RPMI8226 (cell line): Measurements from ENCODE around the gene TRAM2.

ENCODE experiments used
- DNase-seq: peaks from one replicate; pipeline ENCODE4 v3.0.0-alpha.2; 2015

Gene TRAM2

GRCh38 chr6:52566201-52566600 lies 10.7 kb downstream of the TRAM2 start:
- no peak for DNase-seq

DNA sequence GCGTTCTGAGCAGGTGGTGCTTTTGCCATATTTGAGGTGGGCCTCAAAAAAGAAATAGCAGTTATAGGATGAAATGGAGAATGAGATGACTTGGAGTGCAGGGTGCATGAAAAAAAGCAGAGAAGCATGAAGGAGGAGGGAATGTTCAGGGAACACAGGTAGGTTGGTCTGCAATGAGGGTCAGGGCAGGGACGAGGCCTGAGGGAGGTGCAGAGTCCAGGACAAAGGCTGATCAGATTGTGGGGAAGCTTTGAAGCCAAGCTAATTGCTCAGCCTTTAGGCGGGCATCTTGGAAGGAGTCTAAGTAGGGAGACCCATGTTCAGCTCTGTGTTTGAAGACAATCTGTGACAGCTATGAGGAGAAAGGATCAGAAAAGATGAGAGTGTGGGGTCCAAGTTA lies 12.0 kb downstream of the TRAM2 start:
- DNase-seq = no peak

DNA sequence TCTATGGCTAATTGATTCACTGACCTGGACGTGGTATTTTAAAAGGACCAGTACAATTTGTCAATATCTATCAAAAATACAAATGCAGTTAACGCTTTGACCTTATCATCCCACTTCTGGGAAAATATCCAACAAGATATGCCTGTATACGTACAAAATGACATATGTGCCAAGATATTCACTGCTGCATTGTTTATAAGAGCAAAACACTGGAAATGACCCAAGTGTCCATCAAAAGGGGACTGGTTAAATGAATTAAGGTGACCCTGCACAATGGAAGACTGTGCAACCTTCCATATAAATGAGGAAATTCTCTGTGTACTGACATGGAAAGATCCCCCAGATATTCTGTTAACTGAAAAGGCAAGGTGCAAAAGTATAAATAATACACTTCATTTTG lies 13.9 kb downstream of the TRAM2 start:
- no peak for DNase-seq

DNA sequence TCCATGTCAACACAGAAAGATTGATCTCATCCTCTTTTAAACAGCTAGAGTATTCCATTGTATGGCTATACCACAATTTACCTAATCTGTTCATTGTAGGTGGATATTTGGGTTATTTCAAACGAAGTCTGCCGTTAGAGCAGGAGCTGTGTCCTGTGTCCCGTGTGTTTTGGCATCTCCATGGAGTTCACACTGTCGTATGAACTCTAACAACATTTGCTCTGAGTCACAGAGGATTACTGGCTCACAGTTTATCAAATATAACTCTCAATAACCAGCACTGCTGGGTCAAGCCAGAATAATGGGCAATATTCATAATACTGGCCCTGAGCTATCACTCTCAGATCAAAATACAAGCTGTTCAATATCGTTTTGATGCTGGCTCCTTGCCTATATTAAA lies 16.4 kb downstream of the TRAM2 start:
- DNase-seq = no peak

DNA sequence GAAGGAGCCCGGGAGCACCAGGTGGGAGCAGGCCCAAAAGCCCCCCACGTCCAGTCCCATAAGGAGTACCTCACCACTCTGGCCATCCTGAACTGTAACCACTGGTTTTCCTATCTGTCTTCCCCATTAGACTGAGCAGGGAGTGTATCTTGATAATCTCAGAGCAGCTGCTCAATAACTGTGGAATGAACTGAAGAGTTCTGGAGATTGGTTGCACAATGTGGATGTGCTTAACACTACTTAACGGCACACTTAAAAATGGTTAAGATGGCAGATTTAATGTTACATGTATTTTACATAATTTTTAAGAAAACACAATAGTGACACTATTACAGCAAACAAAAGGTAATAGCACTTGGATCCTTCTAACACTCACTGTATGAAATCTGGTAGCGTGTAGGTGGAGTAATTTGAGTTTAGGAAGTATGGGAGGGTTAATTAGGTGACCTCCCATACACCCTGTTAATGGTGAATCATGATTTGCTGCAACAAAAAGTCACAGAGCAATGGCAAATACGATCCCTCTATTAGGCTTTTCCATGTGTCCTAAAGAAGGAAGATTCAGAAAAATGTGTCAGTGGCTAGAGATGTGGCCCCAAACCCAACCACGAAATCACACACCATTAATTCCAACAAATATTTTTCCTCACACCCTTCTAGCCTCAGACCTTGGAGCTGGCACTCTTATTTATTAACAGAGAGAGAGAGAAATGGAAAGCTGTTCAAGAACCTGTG lies 18.4 kb downstream of the TRAM2 start:
- no peak for DNase-seq

DNA sequence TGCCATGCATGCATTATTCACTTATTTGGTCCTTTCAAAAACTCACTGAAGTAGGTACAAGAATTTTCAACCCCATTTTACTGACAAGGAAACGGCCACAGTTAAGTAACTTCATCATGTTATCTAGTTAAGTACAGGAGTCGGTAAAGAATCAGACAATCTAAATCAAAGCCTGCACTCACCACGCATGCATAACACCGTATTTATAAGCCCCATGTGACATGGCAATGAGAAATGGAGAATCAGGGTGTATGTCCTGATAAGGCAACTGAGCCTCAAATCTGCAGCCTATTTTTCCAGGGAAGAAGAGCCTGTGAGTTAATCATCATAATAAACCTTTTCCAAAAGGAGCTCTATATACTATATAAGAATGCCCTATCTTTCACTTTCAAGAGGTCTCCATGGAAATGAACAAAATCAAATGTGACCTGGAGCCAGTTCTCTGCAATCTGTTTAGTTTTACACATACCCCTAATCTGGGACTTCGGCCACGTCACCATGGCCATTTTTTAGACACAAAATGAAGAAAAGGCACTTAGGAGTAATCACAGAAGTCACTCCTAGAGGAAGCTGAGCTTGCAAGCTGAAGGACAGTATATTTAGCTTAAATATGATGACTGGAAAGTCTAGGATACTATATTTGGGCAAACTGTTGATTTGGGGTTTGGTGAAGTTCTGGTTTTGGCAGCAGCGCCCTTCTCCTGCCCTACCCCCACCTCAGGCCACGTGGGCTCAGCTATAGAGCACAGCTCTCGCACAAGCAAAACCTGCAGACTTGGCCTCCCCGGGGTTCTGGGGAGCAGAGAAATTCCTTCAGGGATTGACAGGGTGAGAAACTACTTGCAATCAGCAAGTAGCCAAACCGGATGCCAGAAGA lies 19.2 kb downstream of the TRAM2 start:
- peak; percentile 92 for DNase-seq

DNA sequence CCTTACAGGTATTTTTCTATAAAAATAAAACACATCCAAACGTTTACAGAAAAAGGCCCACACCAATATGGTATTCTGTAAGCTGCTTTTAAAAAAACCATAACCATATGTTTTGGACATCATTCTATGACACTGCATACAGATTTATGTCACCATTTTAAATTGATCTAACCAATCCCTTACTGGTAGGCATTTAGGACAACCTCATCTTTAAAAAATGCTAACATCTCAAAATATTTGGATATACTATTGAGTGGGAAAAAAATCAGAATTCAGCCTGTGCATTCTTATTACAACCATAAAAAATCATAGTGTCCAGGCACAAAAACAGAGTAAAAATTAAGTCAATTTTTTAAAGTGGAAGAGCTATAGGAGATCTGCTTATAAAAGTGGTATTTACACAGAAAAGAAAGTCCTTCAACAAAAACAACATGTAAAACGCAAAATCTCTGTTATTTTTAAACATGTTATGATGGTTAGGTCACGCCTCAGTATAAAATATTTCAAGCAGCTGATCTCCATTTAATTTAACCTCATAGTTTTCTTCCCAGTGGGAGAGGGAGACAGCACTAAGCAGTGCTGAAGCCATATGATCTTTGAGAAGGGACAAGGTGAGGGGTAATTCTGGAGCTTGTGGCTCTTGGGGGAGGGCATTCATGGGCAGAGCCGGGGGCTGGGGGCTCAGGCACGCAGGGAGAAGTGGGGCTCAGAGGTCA lies 21.2 kb downstream of the TRAM2 start:
- DNase-seq = no peak

DNA sequence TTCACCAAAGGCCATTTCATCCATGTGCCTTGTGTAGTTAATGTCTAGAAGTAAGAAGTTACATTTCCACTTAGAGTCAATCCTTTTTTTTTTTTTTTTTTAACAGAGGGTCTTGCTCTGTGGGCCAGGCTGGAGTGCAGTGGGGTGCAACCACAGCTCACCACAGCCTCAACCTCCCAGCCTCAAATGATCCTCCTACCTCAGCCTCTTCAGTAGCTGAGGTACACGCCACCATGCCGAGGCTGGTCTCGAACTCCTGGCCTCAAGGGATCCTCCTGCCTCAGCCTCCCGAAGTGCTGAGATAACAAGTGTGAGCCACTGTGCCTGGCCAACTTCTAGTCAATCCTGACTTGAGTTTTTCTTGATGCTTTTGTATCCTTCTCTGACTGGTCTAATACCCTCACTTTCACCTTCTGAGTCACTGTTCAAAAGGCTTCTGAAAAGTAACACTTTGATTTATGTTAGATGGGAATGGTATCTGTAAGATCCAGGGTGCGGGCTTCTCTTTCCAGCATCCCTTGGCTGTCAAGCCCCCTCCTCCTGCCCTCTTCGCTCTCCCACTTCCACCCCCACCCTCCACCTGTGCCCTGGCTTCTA lies 22.1 kb downstream of the TRAM2 start:
- DNase-seq = no peak

DNA sequence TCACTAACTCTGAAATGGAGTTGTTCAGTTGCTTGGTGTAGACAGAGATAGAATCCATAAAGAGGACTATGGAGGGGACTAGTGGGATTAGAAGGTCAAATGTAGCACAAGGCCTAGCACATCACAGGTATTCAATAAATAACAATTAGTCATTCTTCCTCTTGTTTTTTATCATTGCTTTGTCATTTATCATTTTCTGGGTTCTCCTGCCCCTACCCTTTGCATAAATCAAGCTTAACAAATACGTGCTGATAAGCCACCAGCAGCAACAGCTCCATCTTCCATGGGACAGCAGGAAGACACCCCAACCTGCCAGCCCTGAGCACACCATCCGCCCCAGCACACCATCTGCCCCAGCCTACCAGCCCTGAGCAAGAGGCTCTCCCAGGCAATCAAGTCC lies 23.1 kb downstream of the TRAM2 start:
- DNase-seq = no peak

DNA sequence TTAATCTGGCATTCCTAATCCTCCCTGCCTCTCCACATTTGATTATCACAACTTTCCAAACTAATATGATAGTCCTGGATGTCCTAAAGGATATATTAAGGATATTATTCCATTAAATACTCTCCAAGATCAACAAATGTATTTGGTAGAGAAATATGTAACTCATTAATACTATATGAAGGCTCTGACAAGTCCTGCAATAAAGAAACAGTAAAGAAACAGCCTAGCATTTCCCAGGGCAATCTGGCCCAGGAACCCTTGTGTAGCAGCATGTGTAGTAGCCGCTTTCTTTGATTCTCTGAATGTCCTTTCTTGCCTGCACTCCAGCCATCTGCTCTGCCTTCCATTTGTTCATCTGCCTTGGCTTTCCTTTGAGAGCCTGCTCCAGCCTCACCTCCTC lies 23.7 kb downstream of the TRAM2 start:
- DNase-seq = no peak

DNA sequence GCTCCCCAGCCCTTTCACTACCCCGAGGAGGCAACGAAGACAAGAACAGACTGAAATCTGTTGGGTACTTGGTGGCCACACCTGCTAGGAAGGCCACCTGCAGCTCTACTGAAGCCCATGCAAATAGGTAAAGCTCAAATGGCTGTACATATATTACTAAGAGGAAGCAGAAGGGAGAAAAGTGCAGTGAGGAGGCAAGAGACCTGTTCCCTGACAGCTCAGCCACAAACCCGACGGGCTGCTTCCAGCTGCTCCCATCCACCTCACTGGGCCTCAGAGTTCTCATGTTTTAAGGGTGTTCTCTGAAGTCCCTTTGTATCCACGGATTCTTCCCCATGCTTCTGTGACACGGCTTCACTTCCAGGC lies 24.6 kb downstream of the TRAM2 start:
- DNase-seq = peak; percentile 84

DNA sequence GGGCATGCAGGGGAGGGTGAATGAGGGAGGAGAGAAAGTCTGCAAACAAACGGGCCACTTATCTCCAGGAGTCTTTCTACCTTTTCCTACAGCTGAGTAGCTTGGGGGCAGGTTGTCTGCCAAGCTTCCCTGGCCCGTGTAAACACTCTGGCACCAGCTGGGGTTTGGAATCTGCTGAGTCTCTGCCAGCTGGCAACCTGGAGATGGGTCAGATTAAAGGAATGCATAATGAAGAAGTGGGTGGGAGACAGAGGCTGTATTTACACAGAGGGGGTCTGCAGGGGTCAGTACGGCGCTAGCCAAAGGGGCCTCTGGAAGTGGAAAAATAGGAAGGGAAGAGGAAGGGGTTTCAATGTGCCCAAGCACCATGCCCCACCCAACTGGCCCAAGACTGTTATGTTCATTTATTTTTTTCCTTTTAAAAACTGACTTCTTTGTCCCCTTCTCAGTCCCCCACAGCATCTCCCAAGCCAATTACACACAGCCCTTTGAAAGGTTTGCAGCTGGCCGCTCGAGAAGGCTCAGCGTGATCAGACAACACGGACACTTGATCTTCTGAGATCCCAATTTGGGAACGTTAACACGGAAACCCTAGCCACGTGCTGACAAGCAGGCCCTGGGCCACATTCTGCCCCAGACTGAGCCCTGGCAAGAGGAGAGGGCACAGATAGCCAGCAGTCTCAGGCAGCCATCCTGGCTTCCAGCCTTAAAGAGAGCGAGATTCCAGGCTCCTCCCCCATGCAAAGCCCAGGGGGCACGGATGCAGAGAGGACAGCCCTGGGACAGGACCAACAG lies 25.2 kb downstream of the TRAM2 start:
- peak; percentile 54 for DNase-seq

DNA sequence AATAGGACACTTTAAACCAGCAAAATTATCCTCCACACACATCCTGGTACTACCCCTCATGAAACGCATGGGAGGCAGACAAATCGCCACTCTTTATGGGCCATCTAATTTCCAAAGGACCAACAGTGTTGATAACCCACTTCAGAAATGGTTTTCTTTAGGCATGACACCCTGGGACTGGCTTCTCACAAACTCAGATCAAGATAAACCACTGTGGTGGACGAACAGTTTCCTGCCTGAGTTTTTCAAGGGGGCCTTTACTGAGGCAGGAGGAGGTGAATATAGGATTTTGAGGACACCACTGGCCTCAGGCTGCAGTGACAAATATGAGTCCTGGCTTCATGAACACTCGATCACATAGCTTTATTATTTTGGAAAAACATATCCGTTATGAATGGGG lies 26.0 kb downstream of the TRAM2 start:
- no peak for DNase-seq

DNA sequence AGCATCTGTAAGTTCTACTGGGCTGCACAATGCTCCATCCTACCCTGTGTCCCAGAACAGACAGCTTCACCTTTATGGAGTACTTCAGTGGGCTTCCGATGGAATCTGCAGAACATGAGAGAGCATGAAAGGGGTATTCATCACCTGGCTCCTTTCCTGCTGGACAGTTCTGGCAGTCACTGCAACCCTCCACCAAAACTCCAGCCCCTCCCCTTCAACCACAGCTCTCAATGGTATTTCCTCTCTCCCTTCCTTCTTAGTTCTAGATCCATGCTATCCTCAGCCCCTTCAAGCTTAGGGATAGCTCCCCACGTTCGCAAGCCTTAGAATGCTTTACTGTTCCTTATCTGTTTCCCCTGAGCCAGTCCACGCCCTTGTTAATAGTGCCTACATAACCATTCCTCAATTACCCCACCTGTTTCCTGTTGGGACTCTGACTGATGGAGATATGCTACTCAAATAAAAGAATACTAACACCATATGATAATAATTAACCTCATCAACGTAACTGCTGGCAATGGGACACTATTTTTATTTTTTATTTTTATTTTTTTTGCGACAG lies 26.8 kb downstream of the TRAM2 start:
- DNase-seq = no peak

GRCh38 chr6:52549428-52549827 lies 27.4 kb downstream of the TRAM2 start:
- DNase-seq = no peak

DNA sequence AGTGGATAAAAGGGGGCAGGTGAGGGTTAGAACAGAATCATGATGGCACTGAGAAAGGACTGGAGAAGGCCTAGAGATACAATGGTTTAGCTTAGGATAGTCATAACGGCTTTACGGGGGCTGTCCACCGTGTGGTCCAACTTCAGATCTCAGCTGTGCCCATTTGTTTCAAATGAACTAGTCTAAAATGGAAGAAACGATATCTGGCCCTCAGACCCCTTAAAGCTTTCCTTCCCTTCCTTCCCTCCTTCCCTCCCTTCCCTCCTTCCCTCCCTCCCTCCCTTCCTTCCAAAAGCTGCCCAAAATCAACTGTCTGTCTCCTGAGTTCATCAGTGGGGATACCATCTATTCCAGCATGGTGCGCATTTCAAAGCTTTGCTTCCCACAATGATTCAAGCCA lies 27.9 kb downstream of the TRAM2 start:
- DNase-seq = no peak

DNA sequence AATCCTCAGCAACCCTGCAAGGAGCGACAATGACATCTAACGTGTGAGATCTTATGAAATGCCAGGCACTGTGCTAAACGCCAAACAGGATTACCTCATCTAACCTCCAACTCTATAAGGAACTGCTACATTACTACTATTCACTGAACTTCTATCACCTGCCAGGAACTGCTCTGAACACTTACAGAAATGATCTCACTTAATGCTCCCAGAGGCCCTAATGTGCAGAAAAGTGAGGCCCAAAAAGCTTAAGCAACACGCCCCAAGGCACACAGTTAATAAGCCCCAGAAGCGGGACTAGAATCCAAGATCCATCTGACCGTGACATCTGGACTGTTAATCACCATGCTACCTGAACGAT lies 28.5 kb downstream of the TRAM2 start:
- no peak for DNase-seq

DNA sequence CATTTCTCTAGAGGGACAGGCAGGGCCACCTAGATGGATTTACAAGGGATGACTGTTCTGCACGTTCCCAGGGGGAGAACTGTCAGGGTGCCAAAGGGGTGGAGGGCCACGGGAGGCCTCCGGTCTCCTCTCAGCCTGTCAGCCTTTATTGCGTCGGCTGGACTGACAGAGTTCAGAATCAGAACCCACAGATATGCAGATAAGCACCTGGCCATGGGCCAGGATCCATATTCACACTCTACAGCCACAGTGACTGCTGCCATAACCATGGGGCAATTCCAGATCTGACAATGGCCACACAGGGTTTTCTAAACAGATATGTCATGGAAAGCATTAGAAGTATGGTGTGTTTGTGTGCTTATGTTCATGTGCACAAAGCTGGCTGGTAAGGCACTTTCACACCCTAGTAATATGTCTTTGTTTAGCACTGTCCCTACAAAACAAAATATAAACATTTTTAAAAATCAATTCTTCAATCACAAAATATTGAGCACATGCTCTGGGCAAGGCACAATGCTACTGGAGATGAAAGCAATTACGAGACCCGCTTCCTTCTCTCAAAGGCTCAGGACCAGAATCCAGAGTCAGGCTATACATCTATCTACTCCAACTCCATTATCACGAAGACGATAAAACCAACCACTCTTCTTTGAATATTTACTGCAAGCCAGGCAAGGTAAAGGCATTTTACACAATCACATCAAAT lies 29.1 kb downstream of the TRAM2 start:
- peak; percentile 53 for DNase-seq

GRCh38 chr6:52546678-52547077 lies 30.2 kb downstream of the TRAM2 start:
- DNase-seq = peak; percentile 49

DNA sequence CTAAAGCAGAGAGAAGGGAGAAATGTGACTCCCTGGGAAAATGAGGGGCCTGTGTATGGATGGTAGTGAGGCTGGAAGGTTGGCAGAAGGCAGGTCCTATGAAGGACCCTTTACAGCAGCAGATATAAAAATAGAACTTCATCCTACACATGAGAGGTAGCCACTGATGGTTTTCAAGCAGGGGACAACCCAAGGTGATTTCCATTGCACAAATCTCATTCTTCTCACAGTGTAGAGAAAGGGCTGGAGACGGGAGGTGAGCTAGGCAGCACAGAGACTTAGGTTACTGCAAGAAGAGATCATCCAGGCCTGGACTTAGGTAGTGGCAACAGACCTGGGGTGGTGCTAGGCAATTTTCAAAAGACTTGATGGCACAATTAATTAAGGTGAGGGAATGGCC lies 30.7 kb downstream of the TRAM2 start:
- no peak for DNase-seq

- DNase-seq = no peak
Measured at GRCh38 chr6:52545406-52546119, 31.3 kb downstream of the TRAM2 start.
